H1 (cell line): ENCODE results near the gene PDLIM4. TPM values are rescaled to one million over a fixed set of nuclear protein-coding genes. Genes with fewer than 3 reads are reported as not detected.

ENCODE experiments used
- CTCF ChIA-PET: fragments of 300-600 bp; sonication (Branson Sonifier 250); formaldehyde crosslinking; loops from one replicate; lab custom pipeline; 2021; ENCODE audit not compliant: partially characterized antibody; lab: Charles Lee
- POLR2A ChIA-PET: fragments of 300-600 bp; sonication (Branson Sonifier 250); formaldehyde crosslinking; loops from one replicate; lab custom pipeline; 2021; ENCODE audit warnings: inconsistent platforms; ENCODE audit not compliant: partially characterized antibody; lab: Charles Lee
- DNase-seq, 2 experiments: peaks; one replicate each; pipeline versions ENCODE4 v3.0.0 to v3.0.0-alpha.2; 2010 to 2022; ENCODE audit warnings: low spot score in 2 of 2, low read depth in 1 of 2, mixed read lengths in 1 of 2
- FAIRE-seq: peaks from 2 replicates; lab custom pipeline; 2011; peaks lifted over from hg19 to GRCh38; lab: Jason Lieb, UNC
- H2AFZ ChIP-seq: 2 replicates; pipeline ENCODE4 v1.8.1; 2012; ENCODE audit warnings: low read length, inconsistent platforms
- H2AK5ac ChIP-seq: 2 replicates; pipeline ENCODE4 v1.6.1; 2013; ENCODE audit warnings: low read depth, low read length
- H2BK120ac ChIP-seq: replicated peaks from 2 replicates; pipeline ENCODE3; 2013; ENCODE audit warnings: low read depth, low read length, inconsistent platforms
- H2BK12ac ChIP-seq: 2 replicates; pipeline ENCODE4 v1.6.1; 2013; ENCODE audit warnings: low read depth, low read length
- H2BK15ac ChIP-seq: 2 replicates; pipeline ENCODE4 v1.6.1; 2013; ENCODE audit warnings: low read length
- H2BK20ac ChIP-seq: 2 replicates; pipeline ENCODE4 v1.6.1; 2013; ENCODE audit warnings: low read length
- H2BK5ac ChIP-seq: 2 replicates; pipeline ENCODE4 v1.6.1; 2013; ENCODE audit warnings: low read depth, low read length
- H3K14ac ChIP-seq: 2 replicates; pipeline ENCODE4 v1.6.1; 2013; ENCODE audit warnings: inconsistent platforms; ENCODE audit not compliant: insufficient read length
- H3K18ac ChIP-seq: 2 replicates; pipeline ENCODE4 v1.6.1; 2013; ENCODE audit warnings: low read length; ENCODE audit errors: extremely low read depth
- H3K23ac ChIP-seq: 2 replicates; pipeline ENCODE4 v1.6.1; 2013; ENCODE audit warnings: inconsistent platforms; ENCODE audit not compliant: insufficient read length
- H3K23me2 ChIP-seq: 2 replicates; pipeline ENCODE4 v1.6.1; 2013; ENCODE audit warnings: low read depth, low read length
- H3K27ac ChIP-seq: 2 replicates; pipeline ENCODE4 v1.6.1; 2011; ENCODE audit warnings: low read depth, low read length, inconsistent platforms
- H3K27me3 ChIP-seq, 4 experiments: replicated peaks in 1 of 4; 1 replicate in 1 of 4; 2 replicates in 3 of 4; pipeline versions ENCODE4 v1.6.1 to v1.8.1; 2011 to 2013; ENCODE audit warnings: low read length in 3 of 4, mild to moderate bottlenecking in 3 of 4, inconsistent platforms in 2 of 4, mixed read lengths in 2 of 4, moderate library complexity in 1 of 4; ENCODE audit not compliant: control insufficient read depth in 3 of 4, insufficient read depth in 3 of 4; ENCODE audit errors: extremely low read depth in 1 of 4
- H3K36me3 ChIP-seq, 4 experiments: 2 replicates each; pipeline versions ENCODE4 v1.6.1 to v1.8.1; 2011 to 2013; ENCODE audit warnings: mild to moderate bottlenecking in 4 of 4, low read length in 3 of 4, moderate library complexity in 2 of 4, control low read depth in 1 of 4, inconsistent platforms in 1 of 4; ENCODE audit not compliant: insufficient read depth in 4 of 4, control insufficient read depth in 2 of 4
- H3K4ac ChIP-seq: replicated peaks from 2 replicates; pipeline ENCODE3; 2013; ENCODE audit warnings: low read length, low read depth, mixed read lengths, inconsistent platforms; ENCODE audit not compliant: insufficient read length
- H3K4me1 ChIP-seq, 4 experiments: replicated peaks in 1 of 4; 1 replicate in 1 of 4; 2 replicates in 3 of 4; pipeline versions ENCODE4 v1.6.1 to v1.8.1; 2011 to 2013; ENCODE audit warnings: low read length in 3 of 4, inconsistent platforms in 2 of 4, mixed read lengths in 1 of 4; ENCODE audit not compliant: insufficient read depth in 4 of 4, control insufficient read depth in 3 of 4
- H3K4me2 ChIP-seq, 2 experiments: 2 replicates each; pipeline versions ENCODE4 v1.6.1 to v1.8.1; 2011 to 2013; ENCODE audit warnings: low read depth in 2 of 2, low read length in 2 of 2, control low read depth in 1 of 2, inconsistent platforms in 1 of 2, mild to moderate bottlenecking in 1 of 2; ENCODE audit not compliant: insufficient read depth in 1 of 2
- H3K4me3 ChIP-seq, 4 experiments: fragments of 200-600, 300-600 bp in 1 of 4; sonication (generic), shearing (Covaris generic), sonication (Bioruptor Twin) in 1 of 4; 2 replicates each; pipeline versions ENCODE4 v1.5.1 to v1.8.1; 2011 to 2016; ENCODE audit warnings: low read length in 4 of 4, low read depth in 3 of 4, control low read depth in 2 of 4, inconsistent platforms in 2 of 4, mild to moderate bottlenecking in 2 of 4, mixed read lengths in 1 of 4, moderate library complexity in 1 of 4; ENCODE audit not compliant: insufficient read depth in 2 of 4; ENCODE audit errors: extremely low read depth in 1 of 4
- H3K56ac ChIP-seq: replicated peaks from 2 replicates; pipeline ENCODE3; 2013; ENCODE audit warnings: low read depth, mild to moderate bottlenecking, mixed read lengths, low read length, inconsistent platforms; ENCODE audit not compliant: insufficient read length
- H3K79me1 ChIP-seq: 2 replicates; pipeline ENCODE4 v1.6.1; 2013; ENCODE audit warnings: low read depth, low read length, control low read depth
- H3K79me2 ChIP-seq, 2 experiments: 2 replicates each; pipeline versions ENCODE4 v1.6.1 to v1.8.1; 2012 to 2013; ENCODE audit warnings: low read length in 2 of 2, mild to moderate bottlenecking in 2 of 2, inconsistent platforms in 1 of 2; ENCODE audit not compliant: insufficient read depth in 2 of 2, control insufficient read depth in 1 of 2
- H3K9ac ChIP-seq, 4 experiments: replicated peaks in 1 of 4; 1 replicate in 1 of 4; 2 replicates in 3 of 4; pipeline versions ENCODE4 v1.6.1 to v1.8.1; 2011 to 2013; ENCODE audit warnings: low read depth in 3 of 4, low read length in 3 of 4, control low read depth in 2 of 4, mild to moderate bottlenecking in 2 of 4, moderate library complexity in 2 of 4, inconsistent platforms in 1 of 4; ENCODE audit errors: extremely low read depth in 1 of 4
- H3K9me3 ChIP-seq, 2 experiments: 2 replicates each; pipeline versions ENCODE4 v1.6.1 to v1.8.1; 2012 to 2013; ENCODE audit warnings: mild to moderate bottlenecking in 2 of 2, moderate library complexity in 2 of 2, control low read depth in 1 of 2, inconsistent platforms in 1 of 2, low read depth in 1 of 2, low read length in 1 of 2, mixed read lengths in 1 of 2; ENCODE audit not compliant: insufficient read depth in 2 of 2
- H4K20me1 ChIP-seq, 2 experiments: replicated peaks in 1 of 2; 2 replicates each; pipeline versions ENCODE3 to v1.8.1; 2011 to 2013; ENCODE audit warnings: inconsistent platforms in 2 of 2, low read length in 2 of 2, mild to moderate bottlenecking in 1 of 2; ENCODE audit not compliant: insufficient read depth in 2 of 2, control insufficient read depth in 1 of 2
- H4K5ac ChIP-seq: 2 replicates; pipeline ENCODE4 v1.6.1; 2013; ENCODE audit warnings: low read length, low read depth, mixed read lengths, inconsistent platforms; ENCODE audit not compliant: insufficient read length
- H4K8ac ChIP-seq: 2 replicates; pipeline ENCODE4 v1.8.0; 2013; ENCODE audit warnings: mild to moderate bottlenecking, moderate library complexity, low read length, inconsistent platforms; ENCODE audit not compliant: insufficient read depth; ENCODE audit errors: extremely low read depth
- H4K91ac ChIP-seq: replicated peaks from 2 replicates; pipeline ENCODE3; 2013; ENCODE audit warnings: low read length, mixed read lengths, inconsistent platforms; ENCODE audit not compliant: insufficient read length
- RFX5 ChIP-seq: IDR thresholded peaks from 2 replicates; pipeline ENCODE4 v1.6.1; 2011; ENCODE audit warnings: low read depth, low read length, improper control_type of control experiment, borderline replicate concordance
- RNF2 ChIP-seq: fragments of 200-900, 300-1000 bp; sonication (generic); IDR thresholded peaks from 2 replicates; pipeline ENCODE4 v1.7.1; 2016; ENCODE audit warnings: borderline replicate concordance, low read depth, mild to moderate bottlenecking, antibody characterized with exemption, low read length; ENCODE audit not compliant: poor library complexity, severe bottlenecking; ENCODE audit errors: missing control alignments
- SIX5 ChIP-seq: IDR thresholded peaks from 2 replicates; pipeline ENCODE4 v1.6.1; 2011; ENCODE audit warnings: mild to moderate bottlenecking, low read depth, low read length
- TBP ChIP-seq: IDR thresholded peaks from 2 replicates; pipeline ENCODE4 v1.6.1; 2011; ENCODE audit warnings: low read depth, low read length, improper control_type of control experiment
- WGBS, 2 experiments: shearing (Covaris generic) in 1 of 2; methylation state at CpG; one replicate each; pipeline versions ENCODE4 v1.1.6 to v1.1.7; 2013 to 2015; ENCODE audit warnings: low lambda C conversion rate in 2 of 2, mixed read lengths in 2 of 2, inconsistent platforms in 1 of 2, low coverage in 1 of 2, missing lambda C conversion rate in 1 of 2; ENCODE audit not compliant: insufficient replicate concordance in 2 of 2, insufficient coverage in 1 of 2, insufficient read length in 1 of 2; ENCODE audit errors: extremely low coverage in 1 of 2, missing lambda C conversion rate in 1 of 2; 5-methylcytosine and 5-hydroxymethylcytosine counted together
- polyA plus RNA-seq, 7 experiments: library from polyadenylated mRNA; depleted of rRNA in 3 of 7; stranded (reverse) in 5 of 7; unstranded in 2 of 7; fragments of >200 nt in 5 of 7; fragments of 200-250 nt in 2 of 7; gene quantifications; 1 replicate in 5 of 7; 2 replicates in 1 of 7; 4 replicates in 1 of 7; pipeline versions ENCODE4 v1.2.1 to v1.2.3, GENCODE V29; 2011 to 2013; ENCODE audit warnings: missing spikeins in 2 of 7, mixed read lengths in 2 of 7
- total RNA-seq: library from RNA; stranded (reverse); fragmentation: NEBNext Ultra II Directional; extraction: Animal tissue kit (Norgen Biotek cat#: 25700); gene quantifications from 2 replicates; pipeline ENCODE4 v1.2.1, GENCODE V29; 2021
- TF ChIP-seq, protein P1 (sequence below): IDR thresholded peaks from 2 replicates; pipeline ENCODE4 v1.6.1; 2012; ENCODE audit warnings: inconsistent platforms

The PDLIM4 gene
- total and polyA plus RNA-seq, 2 of the 8 experiments (the other 6 are each of a cell fraction or from before 2014, with no cell fraction given) = 10.7 to 29.1 TPM

- Histone ChIP-seq H4K91ac (no peak overlapping the region), H3K23me2 (peaks cover 10% of the 10 kb centered on the region; the same call in 1 of the 2 replicates), H4K8ac (no peak overlapping the region), H3K23ac (no peak overlapping the region), H3K4me1 (peaks cover 0 to 19% (median 6%) of the 10 kb centered on the region in 4 experiments; a peak in 6 of 7 replicates), H3K79me1 (no peaks in the 10 kb centered on the region; the same call in 1 of the 2 replicates), H2BK120ac (no peak overlapping the region), H4K5ac (no peak overlapping the region), H3K4me3 (no peak overlapping the region), H4K20me1 (no peaks in the 10 kb centered on the region), H2BK20ac (no peak overlapping the region), H2BK12ac (no peak overlapping the region), H3K79me2 (no peaks in the 10 kb centered on the region), H3K56ac (no peak overlapping the region), H2AFZ (no peak overlapping the region), H3K18ac (no peak overlapping the region), H2AK5ac (0 out of 2 replicates have a peak overlapping the region, but pooled peaks have one; percentile 3), H2BK5ac (no peak overlapping the region), H3K27ac (no peak overlapping the region), H3K9ac (no peak overlapping the region), H3K36me3 (no peaks in the 10 kb centered on the region), H2BK15ac (no peak overlapping the region), H3K9me3 (no peaks in the 10 kb centered on the region), H3K27me3 (peaks cover 0 to 10% (median 9%) of the 10 kb centered on the region in 4 experiments; a peak in 3 of 7 replicates), H3K4me2 (no peak overlapping the region), H3K14ac (no peak overlapping the region), H3K4ac (no peak overlapping the region)
- TF ChIP-seq SIX5 = no peak
- TF ChIP-seq RFX5 = no peak
- TF ChIP-seq, protein P1, sequence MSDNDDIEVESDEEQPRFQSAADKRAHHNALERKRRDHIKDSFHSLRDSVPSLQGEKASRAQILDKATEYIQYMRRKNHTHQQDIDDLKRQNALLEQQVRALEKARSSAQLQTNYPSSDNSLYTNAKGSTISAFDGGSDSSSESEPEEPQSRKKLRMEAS = no peak
- TF ChIP-seq RNF2 = no peak
- no peak for TF ChIP-seq TBP
- ChIA-PET POLR2A (no interaction called here), CTCF (interaction anchor here (0.8 to 5.2 kb wide), 4 partner anchors 11 to 21 kb away, joined by 3 to 54 read pairs (median 26); no protein-coding TSS in a partner anchor)
- DNase-seq (peak in 1 of 2 experiments; percentile 13), FAIRE-seq (no peak)
- 87% methylated on average over 6 of the region's 6 CpGs; no CpG with 5 or more reads in 1 of the 2 experiments for WGBS, 2 experiments
Observed at GRCh38 chr5:132260051-132260450, 2.6 kb downstream of the PDLIM4 start.
